GM18873 (cell line): ENCODE data around the gene PSMD2.

ENCODE experiments used
- ATAC-seq: cut with Tn5 transposase; IDR thresholded peaks from one replicate; pipeline ENCODE4 v1.9.1; 2021; ENCODE audit warnings: mild to moderate bottlenecking, moderate library complexity, moderate number of reproducible peaks; ENCODE audit not compliant: unreplicated experiment, low FRiP score

The PSMD2 gene

DNA sequence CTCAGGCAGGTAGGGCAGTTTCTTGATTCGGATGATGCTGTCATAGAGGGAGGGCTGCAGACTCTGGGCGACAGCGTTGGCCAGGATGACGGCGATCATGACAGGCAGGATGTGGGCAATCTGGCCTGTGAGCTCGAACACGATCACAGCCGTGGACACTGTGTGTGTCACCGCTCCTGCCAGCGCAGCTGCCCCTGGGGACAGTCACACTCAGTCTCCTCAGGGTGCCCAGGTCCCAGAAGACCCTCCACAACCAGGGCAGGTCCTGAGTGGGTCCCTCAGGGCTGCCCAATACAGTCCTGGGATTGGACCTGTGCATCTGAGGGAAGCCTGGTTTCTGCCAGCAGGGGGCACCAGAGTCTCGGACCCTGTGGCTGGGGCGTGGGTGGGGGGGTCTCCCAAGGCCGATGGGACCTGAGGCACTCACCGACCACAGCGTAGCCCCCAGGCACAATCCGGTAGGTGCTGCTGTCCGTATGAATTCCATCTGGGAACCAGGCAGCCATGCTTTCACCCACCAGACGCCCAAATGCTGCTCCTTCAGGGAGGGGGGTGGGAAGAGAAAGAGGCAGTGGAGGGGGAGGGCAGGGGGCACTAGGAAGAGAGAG is 55.2 kb downstream of the PSMD2 start:
- ATAC-seq: no peak

DNA sequence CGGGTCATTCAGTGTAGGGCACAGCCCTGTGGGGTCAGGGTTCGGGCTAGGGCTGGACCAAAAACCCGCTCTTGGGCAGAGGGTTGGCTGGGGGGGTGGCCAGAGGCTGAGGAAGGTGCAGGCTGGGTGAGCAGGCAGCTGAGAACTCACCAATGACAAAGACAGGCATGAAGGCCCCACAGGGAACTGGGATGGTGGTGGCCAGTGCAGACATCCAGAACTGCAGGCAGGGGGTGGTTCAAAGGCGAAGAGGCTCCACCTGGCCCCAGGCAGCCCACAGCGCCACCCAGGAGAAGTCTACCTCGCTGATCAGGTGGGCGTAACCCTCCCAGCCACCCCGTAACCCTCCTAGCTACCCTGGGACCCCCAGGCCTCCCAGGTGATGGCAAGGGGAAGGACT is 55.7 kb downstream of the PSMD2 start:
- no peak for ATAC-seq

DNA sequence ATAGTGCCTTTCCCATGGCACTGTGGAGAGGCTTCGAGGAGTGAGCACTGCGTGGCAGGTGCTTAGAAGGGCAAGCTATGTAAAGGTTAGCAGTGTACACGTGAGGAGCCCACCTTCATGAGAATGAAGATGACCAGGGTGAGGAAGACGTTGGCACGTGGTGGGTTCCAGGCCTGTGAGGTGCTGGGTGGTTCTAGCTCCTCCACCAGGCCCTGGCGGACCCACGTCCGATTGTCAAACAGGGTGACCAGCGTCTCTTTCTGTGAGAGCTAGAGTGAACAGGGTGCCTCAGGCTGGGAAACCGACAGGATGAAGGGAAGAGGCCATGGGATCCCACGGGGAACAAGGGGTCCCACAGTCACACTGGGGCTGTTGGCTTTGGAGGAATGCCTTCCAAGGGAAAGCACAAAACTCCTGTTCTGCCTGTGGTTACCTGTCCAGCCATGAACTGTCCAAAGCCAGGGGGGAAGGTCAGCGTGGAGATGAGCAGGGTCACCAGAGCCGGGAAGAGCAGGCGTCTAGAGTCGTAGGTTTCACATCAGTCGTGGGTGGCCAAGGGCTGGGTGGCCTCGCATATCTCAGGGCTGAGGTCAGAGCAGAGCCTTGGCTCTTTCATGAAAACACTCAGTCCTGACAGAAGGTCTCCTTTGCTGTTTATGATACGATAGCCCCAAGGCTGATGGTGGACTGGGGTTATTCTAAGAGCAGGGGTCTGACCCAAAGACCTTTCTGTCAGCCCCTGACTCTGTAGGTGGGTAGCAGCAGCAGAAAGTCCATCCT is 56.4 kb downstream of the PSMD2 start:
- no peak for ATAC-seq

DNA sequence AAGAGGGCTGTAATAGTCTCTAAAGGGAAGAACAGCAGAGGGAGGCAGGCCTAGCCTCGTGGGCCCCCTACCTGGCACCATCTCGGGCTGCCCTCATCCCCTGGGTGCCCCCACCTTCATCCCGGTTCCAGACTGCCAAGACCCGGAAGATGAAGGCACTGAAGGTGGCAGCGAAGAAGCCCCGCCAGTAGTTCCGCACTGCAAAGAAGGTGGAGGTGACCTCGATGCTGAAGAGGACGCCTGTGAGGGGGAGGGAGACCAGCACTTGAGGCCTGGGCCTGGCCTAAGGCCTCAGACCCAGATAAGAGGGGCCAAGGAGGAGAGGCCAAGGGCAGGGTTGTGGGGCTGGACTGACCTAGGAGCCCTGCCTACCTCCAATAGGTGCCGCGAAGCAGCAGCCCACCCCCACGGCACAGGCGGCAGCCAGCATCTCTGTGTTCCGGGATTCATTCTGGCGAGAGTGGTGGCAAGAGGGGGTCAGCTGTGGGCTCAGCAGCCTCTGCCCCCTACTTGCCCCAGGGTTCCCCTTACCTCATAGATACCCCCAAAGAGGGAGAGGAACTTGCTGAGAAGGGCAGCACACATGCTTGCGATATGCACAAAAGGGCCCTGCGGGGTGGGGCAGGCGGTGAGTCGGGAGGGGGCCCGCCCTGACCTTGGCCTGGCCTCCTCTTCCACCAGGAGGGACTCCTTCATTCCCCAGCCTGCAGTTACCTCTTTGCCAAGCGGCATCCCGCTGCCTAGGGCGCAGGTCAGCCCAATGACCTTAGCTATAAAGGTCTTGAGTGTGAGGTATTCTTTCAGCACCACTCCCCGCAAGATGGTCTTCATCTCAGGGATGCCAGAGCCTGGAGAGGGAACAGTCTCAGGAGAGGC is 58.4 kb downstream of the PSMD2 start:
- no peak for ATAC-seq

DNA sequence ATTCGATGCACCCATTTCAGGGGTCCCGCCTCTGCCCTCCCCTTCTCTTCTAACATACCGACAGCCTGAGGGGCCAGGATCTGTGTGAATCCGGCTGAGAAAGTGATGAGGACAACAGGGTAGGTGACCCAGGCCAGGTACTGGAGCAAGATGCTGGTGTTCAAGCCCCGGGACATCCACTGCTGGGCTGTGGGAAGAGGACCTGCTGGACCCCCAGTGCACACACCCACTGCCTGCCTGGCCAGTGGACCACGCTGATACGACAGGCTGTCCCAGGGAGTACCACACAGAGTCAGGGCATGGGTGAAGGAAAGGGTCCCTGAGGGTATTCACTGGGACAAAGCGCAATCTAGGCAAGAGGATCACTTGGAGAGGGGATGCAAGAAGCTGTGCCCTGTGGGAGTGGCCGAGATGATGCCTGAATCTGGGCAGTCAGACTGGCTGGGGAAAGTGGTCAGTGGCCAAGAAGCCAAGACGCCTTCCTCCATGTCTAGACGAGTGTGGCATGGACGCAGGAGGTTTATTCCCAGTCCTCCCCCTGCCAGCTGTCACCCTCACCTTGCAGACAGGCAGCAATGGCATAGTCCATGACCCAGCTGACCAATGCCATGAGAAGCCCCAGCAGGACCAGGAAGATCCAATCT is 59.2 kb downstream of the PSMD2 start:
- ATAC-seq: no peak
